GM18951 (cell line): Measurements from ENCODE around the gene IL20RB.

Experiments
- POLR2A ChIP-seq: IDR thresholded peaks from 4 replicates; pipeline ENCODE4 v1.6.1; 2011; ENCODE audit warnings: mild to moderate bottlenecking; ENCODE audit not compliant: insufficient read length, insufficient read depth; ENCODE audit errors: extremely low read depth
- in situ Hi-C: fragments of 300-500 bp; cut with MboI; formaldehyde crosslinking; loops from one replicate; pipeline ENCODE4 v1.12.0; 2022; ENCODE audit warnings: low sequenced_read_pairs, mixed read lengths, inconsistent platforms; ENCODE audit not compliant: unreplicated experiment

Gene IL20RB

GRCh38 chr3:136931606-136932005 lies 26.2 kb upstream of the IL20RB start:
- in situ Hi-C loops, result no loop called here
- TF ChIP-seq POLR2A, result no peak

- in situ Hi-C loops, result no loop called here
- no peak for TF ChIP-seq POLR2A
These were observed 25.3 kb upstream of the IL20RB start for GRCh38 chr3:136932523-136932922.

- no peak for TF ChIP-seq POLR2A
- in situ Hi-C loops, result no loop called here
These were observed 24.6 kb upstream of the IL20RB start for GRCh38 chr3:136932978-136933772.

GRCh38 chr3:136937175-136937574 lies 20.6 kb upstream of the IL20RB start:
- in situ Hi-C loops, result no loop called here
- no peak for TF ChIP-seq POLR2A

GRCh38 chr3:136937851-136938250 lies 19.9 kb upstream of the IL20RB start:
- TF ChIP-seq POLR2A, result no peak
- in situ Hi-C loops, result no loop called here

GRCh38 chr3:136938334-136938733 lies 19.4 kb upstream of the IL20RB start:
- in situ Hi-C loops, result no loop called here
- no peak for TF ChIP-seq POLR2A

GRCh38 chr3:136939489-136939888 lies 18.3 kb upstream of the IL20RB start:
- in situ Hi-C loops, result no loop called here
- TF ChIP-seq POLR2A, result no peak

GRCh38 chr3:136942803-136943202 lies 15.0 kb upstream of the IL20RB start:
- in situ Hi-C loops, result no loop called here
- TF ChIP-seq POLR2A, result no peak

GRCh38 chr3:136943436-136943835 lies 14.3 kb upstream of the IL20RB start:
- no peak for TF ChIP-seq POLR2A
- in situ Hi-C loops, result no loop called here

GRCh38 chr3:136946978-136947377 lies 10.8 kb upstream of the IL20RB start:
- in situ Hi-C loops, result no loop called here
- no peak for TF ChIP-seq POLR2A

- in situ Hi-C loops, result no loop called here
- no peak for TF ChIP-seq POLR2A
These were observed 10.3 kb upstream of the IL20RB start for GRCh38 chr3:136947477-136947876.

GRCh38 chr3:136949146-136949545 lies 8.6 kb upstream of the IL20RB start:
- in situ Hi-C loops, result no loop called here
- no peak for TF ChIP-seq POLR2A

GRCh38 chr3:136949708-136950107 lies 8.1 kb upstream of the IL20RB start:
- in situ Hi-C loops, result no loop called here
- no peak for TF ChIP-seq POLR2A

- in situ Hi-C loops, result no loop called here
- no peak for TF ChIP-seq POLR2A
These were observed 7.2 kb upstream of the IL20RB start for GRCh38 chr3:136950623-136951022.
